ENCODE measurements around the gene HERC3.
"Not testable (repeated sequence)": the region's sequence is repeated elsewhere in the genome, so short reads cannot be mapped to it uniquely, and the experiment has no call there.

Gene HERC3

GRCh38 chr4:88609387-88609786, 17.1 kb downstream of the HERC3 start:
- DNase-seq (ENCODE audit: low spot score), result peak; percentile 39

- DNase-seq (ENCODE audit: low spot score), result not testable (repeated sequence)
Measured at GRCh38 chr4:88609794-88610193, 17.5 kb downstream of the HERC3 start.

GRCh38 chr4:88610771-88611170, 18.5 kb downstream of the HERC3 start:
- peak; percentile 53 for DNase-seq (ENCODE audit: low spot score)

GRCh38 chr4:88613417-88613875, 21.2 kb downstream of the HERC3 start:
- no peak for DNase-seq (ENCODE audit: low spot score)

- no peak for DNase-seq (ENCODE audit: low spot score)
Measured at GRCh38 chr4:88614058-88614457, 21.8 kb downstream of the HERC3 start.

GRCh38 chr4:88616275-88617150, 24.2 kb downstream of the HERC3 start:
- DNase-seq (ENCODE audit: low spot score), result no peak

GRCh38 chr4:88618782-88619485, 26.7 kb downstream of the HERC3 start:
- DNase-seq (ENCODE audit: low spot score), result no peak

GRCh38 chr4:88619971-88620370, 27.7 kb downstream of the HERC3 start:
- no peak for DNase-seq (ENCODE audit: low spot score)

GRCh38 chr4:88621763-88622327, 29.6 kb downstream of the HERC3 start:
- DNase-seq (ENCODE audit: low spot score), result no peak

GRCh38 chr4:88623097-88623496, 30.8 kb downstream of the HERC3 start:
- DNase-seq (ENCODE audit: low spot score), result no peak

GRCh38 chr4:88628746-88629145, 36.5 kb downstream of the HERC3 start:
- DNase-seq (ENCODE audit: low spot score), result no peak

- no peak for DNase-seq (ENCODE audit: low spot score)
Measured at GRCh38 chr4:88629826-88630225, 37.5 kb downstream of the HERC3 start.

- no peak for DNase-seq (ENCODE audit: low spot score)
Measured at GRCh38 chr4:88630756-88631155, 38.5 kb downstream of the HERC3 start.

- DNase-seq (ENCODE audit: low spot score), result no peak
Measured at GRCh38 chr4:88643932-88644331, 51.7 kb downstream of the HERC3 start.

GRCh38 chr4:88645994-88646393, 53.7 kb downstream of the HERC3 start:
- no peak for DNase-seq (ENCODE audit: low spot score)

- DNase-seq (ENCODE audit: low spot score), result no peak
Measured at GRCh38 chr4:88646528-88647280, 54.4 kb downstream of the HERC3 start.

- DNase-seq (ENCODE audit: low spot score), result no peak
Measured at GRCh38 chr4:88649716-88650115, 57.4 kb downstream of the HERC3 start.

- DNase-seq (ENCODE audit: low spot score), result no peak
Measured at GRCh38 chr4:88653371-88653946, 61.2 kb downstream of the HERC3 start.

GRCh38 chr4:88655226-88655625, 62.9 kb downstream of the HERC3 start:
- no peak for DNase-seq (ENCODE audit: low spot score)

- DNase-seq (ENCODE audit: low spot score), result peak; percentile 66
Measured at GRCh38 chr4:88659055-88659889, 67.0 kb downstream of the HERC3 start.

GRCh38 chr4:88659890-88660208, 67.6 kb downstream of the HERC3 start:
- DNase-seq (ENCODE audit: low spot score), result no peak

Data from pons (tissue), 1 donor.